ENCODE measurements around the gene EXTL2. TPM values are rescaled to one million over a fixed set of nuclear protein-coding genes. Genes with fewer than 3 reads are reported as not detected.
"Not testable (repeated sequence)": the region's sequence is repeated elsewhere in the genome, so short reads cannot be mapped to it uniquely, and the experiment has no call there.

The EXTL2 gene
- total RNA-seq, 6 experiments from 2014 or later: 17.8 to 27.1 (median 23.3) TPM

DNA sequence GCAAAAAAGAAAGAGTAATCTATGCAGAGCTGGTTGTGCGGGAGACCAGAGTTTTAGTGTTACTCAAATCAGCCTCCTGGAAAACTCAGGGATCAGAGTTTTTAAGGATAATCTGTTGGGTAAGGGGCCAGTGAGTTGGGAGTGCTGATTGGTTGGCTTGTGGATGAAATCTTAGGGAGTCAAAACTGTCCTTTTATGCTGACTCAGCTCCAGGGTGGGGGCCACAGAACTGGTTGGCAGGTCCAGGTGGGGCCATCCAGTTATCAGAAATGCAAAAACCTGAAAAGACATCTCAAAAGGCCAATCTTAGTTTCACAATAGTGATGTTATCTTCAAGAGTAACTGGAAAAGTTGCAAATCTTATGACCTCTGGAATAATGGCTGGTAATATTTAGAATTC is 3.3 kb downstream of the EXTL2 start:
- Mint-ChIP-seq H3K27ac (no peak overlapping the region), H3K36me3 (ENCODE audit: low read depth) (peaks cover 49% of the 10 kb centered on the region), H3K4me1 (ENCODE audit: low read depth) (peaks cover 18% of the 10 kb centered on the region), H3K4me3 (no peak overlapping the region), H3K9me3 (peaks cover 10% of the 10 kb centered on the region), H3K27me3 (ENCODE audit: insufficient read depth) (peaks cover 8% of the 10 kb centered on the region)
- DNase-seq: no peak
- TF ChIP-seq, protein P1, sequence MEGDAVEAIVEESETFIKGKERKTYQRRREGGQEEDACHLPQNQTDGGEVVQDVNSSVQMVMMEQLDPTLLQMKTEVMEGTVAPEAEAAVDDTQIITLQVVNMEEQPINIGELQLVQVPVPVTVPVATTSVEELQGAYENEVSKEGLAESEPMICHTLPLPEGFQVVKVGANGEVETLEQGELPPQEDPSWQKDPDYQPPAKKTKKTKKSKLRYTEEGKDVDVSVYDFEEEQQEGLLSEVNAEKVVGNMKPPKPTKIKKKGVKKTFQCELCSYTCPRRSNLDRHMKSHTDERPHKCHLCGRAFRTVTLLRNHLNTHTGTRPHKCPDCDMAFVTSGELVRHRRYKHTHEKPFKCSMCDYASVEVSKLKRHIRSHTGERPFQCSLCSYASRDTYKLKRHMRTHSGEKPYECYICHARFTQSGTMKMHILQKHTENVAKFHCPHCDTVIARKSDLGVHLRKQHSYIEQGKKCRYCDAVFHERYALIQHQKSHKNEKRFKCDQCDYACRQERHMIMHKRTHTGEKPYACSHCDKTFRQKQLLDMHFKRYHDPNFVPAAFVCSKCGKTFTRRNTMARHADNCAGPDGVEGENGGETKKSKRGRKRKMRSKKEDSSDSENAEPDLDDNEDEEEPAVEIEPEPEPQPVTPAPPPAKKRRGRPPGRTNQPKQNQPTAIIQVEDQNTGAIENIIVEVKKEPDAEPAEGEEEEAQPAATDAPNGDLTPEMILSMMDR (IDR thresholded peaks at IDR 0.05): no peak

DNA sequence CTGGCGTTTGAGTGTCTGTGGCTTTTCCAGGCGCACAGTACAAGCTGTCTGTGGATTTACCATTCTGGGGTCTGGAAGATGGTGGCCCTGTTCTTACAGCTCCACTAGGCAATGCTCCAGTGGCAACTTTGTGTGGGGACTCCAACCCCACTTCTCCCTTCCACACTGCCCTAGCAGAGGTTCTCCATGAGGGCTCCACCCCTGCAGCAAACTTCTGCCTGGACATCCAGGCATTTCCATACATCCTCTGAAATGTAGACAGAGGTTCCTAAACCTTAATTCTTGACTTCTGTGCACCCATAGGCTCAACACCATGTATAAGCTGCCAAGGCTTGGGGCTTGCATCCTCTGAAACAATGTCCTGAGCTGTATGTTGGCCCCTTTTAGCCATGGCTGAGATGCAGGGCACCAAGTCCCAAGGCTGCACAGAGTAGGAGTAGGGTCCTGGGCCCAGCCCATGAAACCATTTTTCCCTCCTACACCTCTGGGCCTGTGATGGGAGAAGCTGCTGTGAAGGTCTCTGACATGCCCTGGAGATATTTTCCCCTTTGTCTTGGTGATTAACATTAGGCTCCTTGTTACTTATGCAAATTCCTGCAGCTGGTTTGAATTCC is 4.7 kb downstream of the EXTL2 start:
- not testable (repeated sequence) for H3K4me3 Mint-ChIP-seq; H3K27me3 Mint-ChIP-seq (ENCODE audit: insufficient read depth); H3K27ac Mint-ChIP-seq; DNase-seq
- peaks cover 18% of the 10 kb centered on the region for H3K4me1 Mint-ChIP-seq (ENCODE audit: low read depth)
- peaks cover 10% of the 10 kb centered on the region for H3K9me3 Mint-ChIP-seq
- H3K36me3 Mint-ChIP-seq (ENCODE audit: low read depth): peaks cover 44% of the 10 kb centered on the region

DNA sequence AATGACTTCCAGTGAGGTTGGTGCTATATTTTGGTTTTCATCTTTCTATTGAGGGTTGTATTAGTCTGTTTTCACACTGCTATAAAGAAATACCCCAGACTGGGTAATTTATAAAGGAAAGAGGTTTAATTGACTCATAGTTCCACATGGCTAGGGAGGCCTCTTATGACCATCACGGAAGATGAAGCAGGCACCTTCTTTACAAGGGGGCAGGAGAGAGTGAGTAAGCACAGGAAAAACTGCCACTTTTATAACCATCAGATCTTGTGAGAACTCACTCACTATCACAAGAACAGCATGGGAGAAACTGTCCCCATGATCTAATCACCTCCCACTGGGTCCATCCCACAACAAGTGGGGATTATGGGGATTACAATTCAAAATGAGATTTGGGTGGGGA is 5.6 kb downstream of the EXTL2 start:
- Mint-ChIP-seq H3K9me3 (peaks cover 10% of the 10 kb centered on the region), H3K4me1 (ENCODE audit: low read depth) (peaks cover 26% of the 10 kb centered on the region), H3K36me3 (ENCODE audit: low read depth) (peaks cover 44% of the 10 kb centered on the region)
- H3K4me3 Mint-ChIP-seq; H3K27me3 Mint-ChIP-seq (ENCODE audit: insufficient read depth); DNase-seq; H3K27ac Mint-ChIP-seq: not testable (repeated sequence)

DNA sequence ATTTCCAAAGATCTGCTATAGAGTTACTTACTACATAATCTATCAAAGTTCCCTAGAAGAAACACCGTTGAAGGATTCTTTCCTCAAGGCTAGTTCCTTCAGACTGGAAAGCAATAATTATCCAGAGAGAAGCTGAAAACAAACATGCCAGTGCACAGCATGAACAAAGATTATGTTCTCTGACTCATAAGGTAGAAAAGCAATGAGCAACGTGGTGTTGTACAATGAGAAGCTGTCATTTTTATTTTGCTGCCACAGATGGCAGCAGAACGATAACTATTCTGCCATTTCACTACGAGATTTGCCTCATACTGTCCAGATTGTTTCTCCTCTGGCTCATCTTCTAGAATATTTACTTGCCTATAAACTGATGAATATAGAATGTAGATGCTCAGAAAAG is 10.7 kb downstream of the EXTL2 start:
- H3K36me3 Mint-ChIP-seq (ENCODE audit: low read depth): peaks cover 9% of the 10 kb centered on the region
- H3K27ac Mint-ChIP-seq: peak overlapping the region; percentile 42
- no peak overlapping the region for H3K4me3 Mint-ChIP-seq
- peaks cover 21% of the 10 kb centered on the region for H3K4me1 Mint-ChIP-seq (ENCODE audit: low read depth)
- no peaks in the 10 kb centered on the region for H3K27me3 Mint-ChIP-seq (ENCODE audit: insufficient read depth)
- TF ChIP-seq, protein P1 (IDR thresholded peaks at IDR 0.05): peak; percentile 39
- peak; percentile 66 for DNase-seq
- no peaks in the 10 kb centered on the region for H3K9me3 Mint-ChIP-seq

DNA sequence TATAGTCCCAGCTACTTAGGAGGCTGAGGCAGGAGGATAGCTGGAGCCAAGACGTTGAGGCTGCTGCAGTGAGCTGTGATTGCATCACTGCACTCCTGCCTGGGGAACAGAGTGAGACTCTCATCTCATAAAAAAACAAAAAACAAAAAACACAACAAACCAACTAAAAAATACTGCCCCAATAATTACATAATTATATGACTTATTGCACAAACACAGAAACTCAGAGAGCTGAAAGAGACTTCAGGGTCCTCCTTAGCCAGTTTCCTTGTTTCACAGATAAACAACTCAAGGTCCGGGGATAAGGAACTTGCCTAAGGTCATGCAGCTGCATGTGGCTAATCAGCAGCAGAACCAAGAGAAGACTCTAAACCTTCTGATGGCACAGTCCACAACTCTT is 11.9 kb downstream of the EXTL2 start:
- Mint-ChIP-seq H3K4me1 (ENCODE audit: low read depth) (peaks cover 21% of the 10 kb centered on the region), H3K27ac (no peak overlapping the region), H3K27me3 (ENCODE audit: insufficient read depth) (no peaks in the 10 kb centered on the region), H3K9me3 (no peaks in the 10 kb centered on the region), H3K4me3 (no peak overlapping the region), H3K36me3 (ENCODE audit: low read depth) (no peaks in the 10 kb centered on the region)
- no peak for DNase-seq
- TF ChIP-seq, protein P1 (IDR thresholded peaks at IDR 0.05): no peak

DNA sequence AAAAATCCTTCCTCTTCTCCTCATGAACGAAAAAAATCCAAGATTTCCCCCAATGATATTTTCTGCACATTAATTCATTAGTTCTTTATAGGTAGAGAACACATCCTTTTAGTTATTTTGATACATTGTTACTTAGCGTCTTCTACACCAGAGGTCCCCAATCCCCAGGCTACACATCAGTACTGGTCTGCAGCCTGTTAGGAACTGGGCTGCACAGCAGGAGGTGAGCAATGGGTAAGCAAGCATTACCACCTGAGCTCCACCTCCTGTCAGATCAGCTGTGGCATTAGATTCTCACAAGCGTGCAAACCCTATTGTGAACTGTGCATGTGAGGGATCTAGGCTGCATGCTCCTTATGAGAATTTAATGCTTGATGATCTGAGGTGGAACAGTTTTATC is 13.0 kb downstream of the EXTL2 start:
- Mint-ChIP-seq H3K4me1 (ENCODE audit: low read depth) (peaks cover 21% of the 10 kb centered on the region), H3K27ac (no peak overlapping the region), H3K9me3 (no peaks in the 10 kb centered on the region), H3K36me3 (ENCODE audit: low read depth) (no peaks in the 10 kb centered on the region), H3K27me3 (ENCODE audit: insufficient read depth) (no peaks in the 10 kb centered on the region), H3K4me3 (no peak overlapping the region)
- TF ChIP-seq, protein P1 (IDR thresholded peaks at IDR 0.05): no peak
- DNase-seq: no peak

Data from HFFc6 (cell line).